Measurements from ENCODE around the gene HOTAIR. TPM values are rescaled to one million over a fixed set of nuclear protein-coding genes. Genes with fewer than 3 reads are reported as not detected.
A peak's percentile ranks its signal among the peaks of the same experiment; 100 is the strongest.

The HOTAIR gene
- polyA plus RNA-seq, 1 experiment = not detected

GRCh38 chr12:53998900-53999236 lies 24.1 kb upstream of the HOTAIR start:
- Histone ChIP-seq H3K27ac (ENCODE audit: low read depth, low read length) (no peak overlapping the region), H3K4me3 (ENCODE audit: low read depth, low read length) (no peak overlapping the region), H3K27me3 (ENCODE audit: control insufficient read depth, insufficient read depth, low read length) (peaks cover 98% of the 10 kb centered on the region), H3K9me3 (ENCODE audit: control insufficient read depth, insufficient read depth, low read length) (peaks cover 13% of the 10 kb centered on the region; the same call in 1 of the 2 replicates)
- no peak for DNase-seq (ENCODE audit: low read depth, low spot score)
- no peak for TF ChIP-seq CTCF (IDR thresholded peaks at IDR 0.05; ENCODE audit: low read depth, low read length)
- ChIA-PET CTCF (interaction anchor here (0.6 to 3.5 kb wide), 4 partner anchors 203 to 254 kb away, joined by 3 to 16 read pairs (median 4); no protein-coding TSS in a partner anchor), POLR2A (no interaction called here)

GRCh38 chr12:53998110-53998899 lies 23.6 kb upstream of the HOTAIR start:
- peaks cover 98% of the 10 kb centered on the region for H3K27me3 ChIP-seq (ENCODE audit: control insufficient read depth, insufficient read depth, low read length)
- H3K27ac ChIP-seq (ENCODE audit: low read depth, low read length) = no peak overlapping the region
- H3K9me3 ChIP-seq (ENCODE audit: control insufficient read depth, insufficient read depth, low read length) = peaks cover 13% of the 10 kb centered on the region; the same call in 1 of the 2 replicates
- TF ChIP-seq CTCF (IDR thresholded peaks at IDR 0.05; ENCODE audit: low read depth, low read length) = no peak
- ChIA-PET CTCF (interaction anchor here (1.6 to 3.5 kb wide), 2 partner anchors 203 to 216 kb away, joined by 4 to 16 read pairs; no protein-coding TSS in a partner anchor), POLR2A (no interaction called here)
- no peak overlapping the region for H3K4me3 ChIP-seq (ENCODE audit: low read depth, low read length)
- DNase-seq (ENCODE audit: low read depth, low spot score) = no peak

GRCh38 chr12:53997204-53998109 lies 22.7 kb upstream of the HOTAIR start:
- Histone ChIP-seq H3K27me3 (ENCODE audit: control insufficient read depth, insufficient read depth, low read length) (peaks cover 98% of the 10 kb centered on the region), H3K9me3 (ENCODE audit: control insufficient read depth, insufficient read depth, low read length) (peaks cover 13% of the 10 kb centered on the region; the same call in 1 of the 2 replicates), H3K4me3 (ENCODE audit: low read depth, low read length) (no peak overlapping the region), H3K27ac (ENCODE audit: low read depth, low read length) (no peak overlapping the region)
- TF ChIP-seq CTCF (IDR thresholded peaks at IDR 0.05; ENCODE audit: low read depth, low read length) = no peak
- ChIA-PET POLR2A (no interaction called here), CTCF (interaction anchor here (0.7 to 3.5 kb wide), 3 partner anchors 8 to 217 kb away, joined by 3 to 16 read pairs (median 4); no protein-coding TSS in a partner anchor)
- no peak for DNase-seq (ENCODE audit: low read depth, low spot score)

GRCh38 chr12:53996240-53997203 lies 21.8 kb upstream of the HOTAIR start:
- Histone ChIP-seq H3K9me3 (ENCODE audit: control insufficient read depth, insufficient read depth, low read length) (peaks cover 13% of the 10 kb centered on the region; the same call in 1 of the 2 replicates), H3K27me3 (ENCODE audit: control insufficient read depth, insufficient read depth, low read length) (peaks cover 98% of the 10 kb centered on the region), H3K4me3 (ENCODE audit: low read depth, low read length) (peak overlapping the region; percentile 42; the same call in 1 of the 2 replicates), H3K27ac (ENCODE audit: low read depth, low read length) (no peak overlapping the region)
- CTCF ChIA-PET = interaction anchor here (0.6 to 1.3 kb wide), 2 partner anchors 9 to 12 kb away, joined by 3 to 5 read pairs; partner anchors contain the start of gene HOXC8
- no peak for DNase-seq (ENCODE audit: low read depth, low spot score)
- POLR2A ChIA-PET = no interaction called here
- TF ChIP-seq CTCF (IDR thresholded peaks at IDR 0.05; ENCODE audit: low read depth, low read length) = no peak

All from AG04450 (cell line).